Skeletal muscle cell (primary cell): ENCODE measurements around the gene FLT4.
"Not testable (repeated sequence)": the region's sequence is repeated elsewhere in the genome, so short reads cannot be mapped to it uniquely, and the experiment has no call there.

Experiments used
- DNase-seq: peaks from one replicate; pipeline ENCODE4 v3.0.0-alpha.2; 2010; ENCODE audit warnings: low read depth
- H3K4me3 ChIP-seq: 2 replicates; pipeline ENCODE4 v1.5.1; 2011; ENCODE audit warnings: low read depth, mild to moderate bottlenecking, control low read depth, low read length, moderate library complexity

The FLT4 gene

GRCh38 chr5:180649297-180650039 lies at the start of gene FLT4:
TSS of gene FLT4 (minus strand) at chr5:180649600. CDS start at chr5:180649545, 55 bp downstream.
- no peak for DNase-seq
- peak within 1 kb of the TSS; percentile 40 for H3K4me3 ChIP-seq

GRCh38 chr5:180699042-180699441 lies 49.6 kb upstream of the FLT4 start:
- DNase-seq = no peak
- no peak overlapping the region for H3K4me3 ChIP-seq

GRCh38 chr5:180696116-180696515 lies 46.7 kb upstream of the FLT4 start:
- DNase-seq = no peak
- H3K4me3 ChIP-seq = no peak overlapping the region

GRCh38 chr5:180692429-180692828 lies 43.0 kb upstream of the FLT4 start:
- H3K4me3 ChIP-seq = no peak overlapping the region
- no peak for DNase-seq

GRCh38 chr5:180691046-180691445 lies 41.6 kb upstream of the FLT4 start:
- H3K4me3 ChIP-seq = no peak overlapping the region
- DNase-seq = no peak

GRCh38 chr5:180690562-180690961 lies 41.2 kb upstream of the FLT4 start:
- no peak for DNase-seq
- no peak overlapping the region for H3K4me3 ChIP-seq

- no peak for DNase-seq
- H3K4me3 ChIP-seq = no peak overlapping the region
Measured at GRCh38 chr5:180689775-180690174, 40.4 kb upstream of the FLT4 start.

GRCh38 chr5:180689071-180689694 lies 39.8 kb upstream of the FLT4 start:
- no peak overlapping the region for H3K4me3 ChIP-seq
- no peak for DNase-seq

GRCh38 chr5:180688330-180689070 lies 39.1 kb upstream of the FLT4 start:
- no peak overlapping the region for H3K4me3 ChIP-seq

GRCh38 chr5:180686799-180687198 lies 37.4 kb upstream of the FLT4 start:
- not testable (repeated sequence) for DNase-seq

More at GRCh38 chr5:180688330-180689070, 39.1 kb upstream of the FLT4 start:
- DNase-seq = no peak

GRCh38 chr5:180684623-180685161 lies 35.3 kb upstream of the FLT4 start:
- no peak overlapping the region for H3K4me3 ChIP-seq
- no peak for DNase-seq

More at GRCh38 chr5:180686799-180687198, 37.4 kb upstream of the FLT4 start:
- not testable (repeated sequence) for H3K4me3 ChIP-seq

GRCh38 chr5:180683220-180683922 lies 34.0 kb upstream of the FLT4 start:
- DNase-seq = no peak
- no peak overlapping the region for H3K4me3 ChIP-seq

- no peak for DNase-seq
- H3K4me3 ChIP-seq = no peak overlapping the region
Measured at GRCh38 chr5:180682560-180682959, 33.2 kb upstream of the FLT4 start.

- not testable (repeated sequence) for H3K4me3 ChIP-seq, DNase-seq
Measured at GRCh38 chr5:180682008-180682407, 32.6 kb upstream of the FLT4 start.

GRCh38 chr5:180678319-180678718 lies 28.9 kb upstream of the FLT4 start:
- DNase-seq, H3K4me3 ChIP-seq: not testable (repeated sequence)

GRCh38 chr5:180675036-180675635 lies 25.7 kb upstream of the FLT4 start:
- DNase-seq = no peak
- no peak overlapping the region for H3K4me3 ChIP-seq

GRCh38 chr5:180674090-180674475 lies 24.7 kb upstream of the FLT4 start:
- H3K4me3 ChIP-seq = peak overlapping the region; percentile 48
- DNase-seq = not testable (repeated sequence)

GRCh38 chr5:180673371-180674089 lies 24.1 kb upstream of the FLT4 start:
- DNase-seq = no peak
- H3K4me3 ChIP-seq = peak overlapping the region; percentile 48
